GM23248 (cell line): ENCODE results near the gene FAM120C. TPM values are rescaled to one million over a fixed set of nuclear protein-coding genes. Genes with fewer than 3 reads are reported as not detected.

ENCODE experiments used
- DNase-seq: peaks from one replicate; pipeline ENCODE4 v3.0.0-alpha.2; 2015
- H2AFZ ChIP-seq: fragments of 200-600 bp; sonication (generic); 2 replicates; pipeline ENCODE4 v1.6.1; 2016; ENCODE audit warnings: antibody characterized with exemption
- H3F3A ChIP-seq: fragments of 200-600 bp; sonication (generic); 2 replicates; pipeline ENCODE4 v1.6.1; 2016; ENCODE audit warnings: mild to moderate bottlenecking, antibody characterized with exemption, mixed run types; ENCODE audit not compliant: insufficient read depth
- H3K27ac ChIP-seq: fragments of 200-600 bp; sonication (generic); 2 replicates; pipeline ENCODE4 v1.5.1; 2016; ENCODE audit warnings: mild to moderate bottlenecking
- H3K27me3 ChIP-seq: fragments of 200-600 bp; sonication (generic); replicated peaks from 2 replicates; pipeline ENCODE4 v1.6.1; 2016; ENCODE audit warnings: mild to moderate bottlenecking; ENCODE audit not compliant: insufficient read depth
- H3K36me3 ChIP-seq: fragments of 200-600 bp; sonication (generic); 2 replicates; pipeline ENCODE4 v1.6.1; 2016; ENCODE audit warnings: low read depth, mild to moderate bottlenecking
- H3K4me1 ChIP-seq: fragments of 200-600 bp; sonication (generic); 2 replicates; pipeline ENCODE4 v1.6.1; 2016; ENCODE audit warnings: mild to moderate bottlenecking; ENCODE audit not compliant: insufficient read depth
- H3K4me2 ChIP-seq: fragments of 200-600 bp; sonication (generic); one replicate; pipeline ENCODE4 v1.6.1; 2016; ENCODE audit warnings: mild to moderate bottlenecking; ENCODE audit not compliant: unreplicated experiment
- H3K4me3 ChIP-seq: fragments of 200-600 bp; sonication (generic); 2 replicates; pipeline ENCODE4 v1.5.1; 2016; ENCODE audit warnings: mild to moderate bottlenecking
- H3K79me2 ChIP-seq: fragments of 200-600 bp; sonication (generic); 2 replicates; pipeline ENCODE4 v1.6.1; 2016; ENCODE audit warnings: mild to moderate bottlenecking; ENCODE audit not compliant: insufficient read depth
- H3K9ac ChIP-seq: fragments of 200-600 bp; sonication (generic); 2 replicates; pipeline ENCODE4 v1.6.1; 2016; ENCODE audit warnings: mild to moderate bottlenecking
- H3K9me2 ChIP-seq: fragments of 200-600 bp; sonication (generic); 2 replicates; pipeline ENCODE4 v1.6.1; 2016; ENCODE audit warnings: mixed run types, mild to moderate bottlenecking, moderate library complexity; ENCODE audit not compliant: insufficient read depth
- H3K9me3 ChIP-seq: fragments of 200-600 bp; sonication (generic); one replicate; pipeline ENCODE4 v1.6.1; 2017; ENCODE audit warnings: low read depth
- H4K20me1 ChIP-seq: fragments of 200-600 bp; sonication (generic); 2 replicates; pipeline ENCODE4 v1.6.0; 2016; ENCODE audit not compliant: insufficient read depth
- EZH2 ChIP-seq: fragments of 200-600 bp; sonication (generic); IDR thresholded peaks from 2 replicates; pipeline ENCODE4 v1.6.1; 2018; ENCODE audit warnings: antibody characterized with exemption, mild to moderate bottlenecking; ENCODE audit not compliant: insufficient read depth, poor library complexity, severe bottlenecking
- EZH2phosphoT487 ChIP-seq: fragments of 200-600 bp; sonication (generic); IDR thresholded peaks from 2 replicates; pipeline ENCODE4 v1.6.1; 2018; ENCODE audit warnings: antibody characterized with exemption, moderate library complexity, mild to moderate bottlenecking, low read depth; ENCODE audit not compliant: insufficient read depth
- WGBS, 2 experiments: methylation state at CpG; one replicate each; pipeline ENCODE4 v1.1.6; 2015 to 2017; ENCODE audit warnings: low lambda C conversion rate in 2 of 2, low coverage in 1 of 2; ENCODE audit errors: missing lambda C conversion rate in 2 of 2; 5-methylcytosine and 5-hydroxymethylcytosine counted together
- in situ Hi-C: fragments of 300-500 bp; cut with MboI; formaldehyde crosslinking; loops from 2 replicates; pipeline ENCODE4 v1.15.0; 2020
- polyA plus RNA-seq: library from polyadenylated mRNA; unstranded; fragments of >200 nt; fragmentation: Nextera tagmentation; extraction: Ambion mirVana; gene quantifications from 2 replicates; pipeline ENCODE4 v1.2.1, GENCODE V29; 2016
- total RNA-seq: library from RNA; depleted of rRNA; stranded (reverse); fragments of >200 nt; shearing (Covaris generic); gene quantifications from 2 replicates; pipeline ENCODE4 v1.2.3, GENCODE V29; 2014

Gene FAM120C
- total and polyA plus RNA-seq, 2 experiments from 2014 or later, result 4.1 to 4.5 TPM

DNA sequence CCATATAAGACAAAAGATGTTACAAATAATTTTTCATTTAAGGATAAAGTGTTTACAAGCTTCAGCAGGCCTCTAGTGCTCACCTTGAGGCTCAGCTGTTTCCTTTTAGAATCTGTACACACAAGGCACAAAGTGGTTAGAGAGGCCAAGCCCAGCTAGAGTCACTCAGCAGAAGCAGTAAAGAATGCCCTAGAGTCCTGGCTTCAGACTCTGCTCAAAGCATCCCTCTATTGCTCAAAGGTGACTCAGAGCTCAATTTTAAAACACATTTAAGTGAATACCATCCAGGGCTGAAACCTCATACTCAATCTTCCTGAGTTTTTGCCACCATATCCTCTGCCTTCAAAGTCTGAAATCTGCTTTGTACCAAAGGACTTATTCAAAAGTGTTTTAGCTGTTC, 116.2 kb downstream of the FAM120C start:
- no peaks in the 10 kb centered on the region for H4K20me1 ChIP-seq
- peaks cover 23% of the 10 kb centered on the region for H3F3A ChIP-seq
- no peak overlapping the region for H3K4me2 ChIP-seq
- H3K4me1 ChIP-seq, result peaks cover 9% of the 10 kb centered on the region; the same call in 1 of the 2 replicates
- H3K27me3 ChIP-seq, result no peaks in the 10 kb centered on the region
- no peak overlapping the region for H2AFZ ChIP-seq
- in situ Hi-C loops, result no loop called here
- H3K79me2 ChIP-seq, result no peaks in the 10 kb centered on the region
- no peak overlapping the region for H3K9ac ChIP-seq
- peak overlapping the region; percentile 21; the same call in 1 of the 2 replicates for H3K27ac ChIP-seq
- TF ChIP-seq EZH2 (no peak), EZH2phosphoT487 (no peak)
- H3K9me2 ChIP-seq, result no peaks in the 10 kb centered on the region
- no peak overlapping the region for H3K4me3 ChIP-seq
- peak; percentile 78 for DNase-seq
- H3K36me3 ChIP-seq, result no peaks in the 10 kb centered on the region
- no peaks in the 10 kb centered on the region for H3K9me3 ChIP-seq

DNA sequence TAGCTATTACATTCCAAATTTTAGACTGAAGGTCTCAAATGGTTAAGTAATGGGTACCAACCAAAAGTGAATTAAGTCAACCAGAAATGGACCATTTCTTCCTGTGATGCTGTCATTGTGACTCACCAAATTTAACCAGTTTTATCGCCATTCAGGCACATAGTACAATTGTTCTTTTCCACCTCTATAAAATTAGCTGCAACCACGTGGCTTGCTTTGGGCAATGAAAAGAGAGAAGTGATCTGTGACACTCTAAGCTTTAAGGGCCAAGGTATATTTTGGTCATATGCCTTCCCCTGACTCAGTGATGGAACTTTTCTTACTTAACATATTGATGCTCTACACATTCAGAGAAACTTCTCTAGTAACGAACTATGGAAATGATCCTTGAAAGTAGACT, 118.5 kb downstream of the FAM120C start:
- no peak for TF ChIP-seq EZH2phosphoT487
- TF ChIP-seq EZH2, result no peak
- Histone ChIP-seq H3K9me3 (no peaks in the 10 kb centered on the region), H3F3A (peaks cover 23% of the 10 kb centered on the region), H3K9me2 (no peaks in the 10 kb centered on the region), H3K4me2 (no peak overlapping the region), H3K4me3 (no peak overlapping the region), H2AFZ (no peak overlapping the region), H3K79me2 (no peaks in the 10 kb centered on the region), H3K27me3 (no peaks in the 10 kb centered on the region), H3K9ac (no peak overlapping the region), H3K4me1 (peaks cover 9% of the 10 kb centered on the region; the same call in 1 of the 2 replicates), H4K20me1 (no peaks in the 10 kb centered on the region), H3K27ac (no peak overlapping the region), H3K36me3 (no peaks in the 10 kb centered on the region)
- in situ Hi-C loops, result no loop called here
- no peak for DNase-seq
- WGBS, 2 experiments, result 91 to 94% methylated on average over 3 of the region's 3 CpGs

DNA sequence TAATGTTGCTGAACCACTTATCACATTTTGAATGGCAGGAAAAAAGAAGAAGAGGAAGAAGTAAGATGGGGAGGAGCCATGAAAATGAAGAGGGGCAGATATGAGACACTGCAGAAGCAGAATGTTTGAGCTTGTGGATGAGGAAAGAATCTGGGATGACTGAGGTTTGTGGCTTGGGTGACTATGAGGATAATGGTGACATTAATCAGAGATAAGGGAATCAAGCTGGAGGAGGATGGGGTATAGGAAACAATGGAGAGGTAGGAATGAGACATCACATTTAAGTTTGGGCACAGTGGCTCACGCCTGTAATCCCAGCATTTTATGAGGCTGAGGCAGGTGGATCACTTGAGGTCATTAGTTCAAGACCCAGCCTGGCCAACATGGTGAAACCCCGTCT, 119.7 kb downstream of the FAM120C start:
- Histone ChIP-seq H3K9me2 (no peaks in the 10 kb centered on the region), H3K4me2 (no peak overlapping the region), H3K4me1 (peaks cover 9% of the 10 kb centered on the region; the same call in 1 of the 2 replicates), H3K27me3 (no peaks in the 10 kb centered on the region), H3K9me3 (no peaks in the 10 kb centered on the region), H3K4me3 (no peak overlapping the region), H4K20me1 (no peaks in the 10 kb centered on the region), H3K27ac (no peak overlapping the region), H3K9ac (no peak overlapping the region), H3K36me3 (no peaks in the 10 kb centered on the region), H2AFZ (no peak overlapping the region), H3F3A (peaks cover 22% of the 10 kb centered on the region), H3K79me2 (no peaks in the 10 kb centered on the region)
- 56 to 63% methylated on average over 2 of the region's 2 CpGs for WGBS, 2 experiments
- no peak for TF ChIP-seq EZH2
- no peak for TF ChIP-seq EZH2phosphoT487
- DNase-seq, result peak; percentile 6
- in situ Hi-C loops, result no loop called here

DNA sequence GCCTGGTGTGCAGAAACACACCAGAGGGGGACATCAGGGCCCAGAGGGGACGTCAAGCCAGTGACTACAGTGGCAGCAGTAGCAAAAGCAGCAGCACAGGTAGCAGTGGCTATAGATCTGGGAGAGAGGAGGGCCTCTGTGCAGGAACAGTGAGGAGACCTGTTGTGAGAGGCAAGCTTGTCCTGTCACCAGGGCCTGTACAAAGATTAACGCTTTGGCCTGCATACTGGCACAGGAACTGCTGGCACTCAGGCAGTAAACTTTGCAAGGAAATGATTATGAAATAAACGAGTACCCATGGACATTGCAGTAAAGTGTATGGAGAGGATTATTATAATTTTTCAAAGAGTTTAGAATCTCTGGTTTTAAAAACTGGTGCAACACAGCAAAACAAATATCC, 133.3 kb downstream of the FAM120C start:
- Histone ChIP-seq H2AFZ (no peak overlapping the region), H3K4me1 (no peaks in the 10 kb centered on the region), H3K9me3 (no peaks in the 10 kb centered on the region), H4K20me1 (no peaks in the 10 kb centered on the region), H3K9me2 (no peaks in the 10 kb centered on the region), H3K4me2 (no peak overlapping the region), H3F3A (no peaks in the 10 kb centered on the region; the same call in 1 of the 2 replicates), H3K27me3 (no peaks in the 10 kb centered on the region), H3K27ac (no peak overlapping the region), H3K4me3 (no peak overlapping the region), H3K79me2 (no peaks in the 10 kb centered on the region), H3K36me3 (no peaks in the 10 kb centered on the region), H3K9ac (no peak overlapping the region)
- WGBS, 2 experiments, result 14 to 35% methylated on average over 3 of the region's 3 CpGs
- in situ Hi-C loops, result loop anchor here (25.0 kb wide), 1 partner anchor 388 kb away; the partner anchor contains the start of gene TSR2
- TF ChIP-seq EZH2, result no peak
- no peak for TF ChIP-seq EZH2phosphoT487
- DNase-seq, result no peak

DNA sequence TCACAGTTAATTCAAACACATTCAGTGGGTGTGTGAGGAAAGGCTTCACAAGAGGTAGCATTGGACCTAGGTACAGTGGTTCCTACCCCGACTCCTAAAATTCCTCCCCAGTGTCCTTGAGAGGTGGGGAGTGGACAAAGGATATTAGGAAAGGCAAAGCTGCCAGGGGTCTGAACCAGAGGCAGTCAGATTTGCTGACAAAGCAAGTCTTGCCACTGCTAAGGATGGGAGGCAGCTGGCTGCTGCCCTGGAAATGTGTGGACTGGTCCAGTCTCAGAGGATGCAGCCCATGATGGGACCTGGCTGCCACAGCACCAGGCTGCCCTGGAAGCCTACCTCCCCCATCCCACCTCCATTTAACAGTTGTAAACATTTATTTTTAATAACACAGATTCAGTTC, 134.6 kb downstream of the FAM120C start:
- TF ChIP-seq EZH2, result no peak
- TF ChIP-seq EZH2phosphoT487, result no peak

More for the DNA sequence above, 134.6 kb downstream of the FAM120C start:
- Histone ChIP-seq H2AFZ (no peak overlapping the region), H3K36me3 (no peaks in the 10 kb centered on the region), H3K9me2 (no peaks in the 10 kb centered on the region), H3K9me3 (no peaks in the 10 kb centered on the region), H3F3A (no peaks in the 10 kb centered on the region; the same call in 1 of the 2 replicates), H3K4me3 (no peak overlapping the region), H3K79me2 (peaks cover 2% of the 10 kb centered on the region), H3K27ac (no peak overlapping the region), H3K27me3 (no peaks in the 10 kb centered on the region), H4K20me1 (no peaks in the 10 kb centered on the region), H3K4me1 (no peaks in the 10 kb centered on the region), H3K4me2 (no peak overlapping the region), H3K9ac (no peak overlapping the region)
- no peak for DNase-seq
- 60 to 80% methylated on average over 1 of the region's 1 CpG for WGBS, 2 experiments
- in situ Hi-C loops, result loop anchor here (25.0 kb wide), 1 partner anchor 389 kb away; the partner anchor contains the start of gene TSR2
